Measurements from ENCODE around the gene GATAD2A.

Gene GATAD2A

GRCh38 chr19:19543101-19543500, 137.6 kb downstream of the GATAD2A start:
- Mint-ChIP-seq H3K9me3 (no peaks in the 10 kb centered on the region), H3K27ac (no peak overlapping the region), H3K36me3 (ENCODE audit: low read depth) (no peaks in the 10 kb centered on the region), H3K4me1 (ENCODE audit: low read depth) (peaks cover 23% of the 10 kb centered on the region), H3K27me3 (peaks cover 9% of the 10 kb centered on the region), H3K4me3 (no peak overlapping the region)

- H3K9me3 Mint-ChIP-seq, result no peaks in the 10 kb centered on the region
Observed at GRCh38 chr19:19543640-19544039, 138.2 kb downstream of the GATAD2A start.

GRCh38 chr19:19544257-19544953, 138.9 kb downstream of the GATAD2A start:
- Mint-ChIP-seq H3K9me3 (no peaks in the 10 kb centered on the region), H3K27ac (no peak overlapping the region), H3K27me3 (peaks cover 4% of the 10 kb centered on the region)

More at GRCh38 chr19:19543640-19544039, 138.2 kb downstream of the GATAD2A start:
- Mint-ChIP-seq H3K4me3 (no peak overlapping the region), H3K27ac (no peak overlapping the region), H3K36me3 (ENCODE audit: low read depth) (no peaks in the 10 kb centered on the region), H3K27me3 (peaks cover 7% of the 10 kb centered on the region), H3K4me1 (ENCODE audit: low read depth) (peaks cover 20% of the 10 kb centered on the region)

GRCh38 chr19:19544954-19545591, 139.6 kb downstream of the GATAD2A start:
- Mint-ChIP-seq H3K9me3 (no peaks in the 10 kb centered on the region), H3K36me3 (ENCODE audit: low read depth) (no peaks in the 10 kb centered on the region), H3K27me3 (peaks cover 4% of the 10 kb centered on the region), H3K27ac (no peak overlapping the region), H3K4me3 (no peak overlapping the region), H3K4me1 (ENCODE audit: low read depth) (peaks cover 12% of the 10 kb centered on the region)

More at GRCh38 chr19:19544257-19544953, 138.9 kb downstream of the GATAD2A start:
- Mint-ChIP-seq H3K4me3 (no peak overlapping the region), H3K4me1 (ENCODE audit: low read depth) (peaks cover 16% of the 10 kb centered on the region), H3K36me3 (ENCODE audit: low read depth) (no peaks in the 10 kb centered on the region)

- no peaks in the 10 kb centered on the region for H3K9me3 Mint-ChIP-seq
- peaks cover 10% of the 10 kb centered on the region for H3K4me1 Mint-ChIP-seq (ENCODE audit: low read depth)
- H3K27ac Mint-ChIP-seq, result no peak overlapping the region
- no peaks in the 10 kb centered on the region for H3K36me3 Mint-ChIP-seq (ENCODE audit: low read depth)
- H3K4me3 Mint-ChIP-seq, result no peak overlapping the region
- H3K27me3 Mint-ChIP-seq, result peaks cover 4% of the 10 kb centered on the region
Observed at GRCh38 chr19:19545707-19546106, 140.2 kb downstream of the GATAD2A start.

GRCh38 chr19:19546751-19547162, 141.3 kb downstream of the GATAD2A start:
- no peaks in the 10 kb centered on the region for H3K36me3 Mint-ChIP-seq (ENCODE audit: low read depth)
- H3K27me3 Mint-ChIP-seq, result peaks cover 4% of the 10 kb centered on the region
- no peak overlapping the region for H3K27ac Mint-ChIP-seq
- H3K9me3 Mint-ChIP-seq, result no peaks in the 10 kb centered on the region
- H3K4me3 Mint-ChIP-seq, result no peak overlapping the region
- peaks cover 4% of the 10 kb centered on the region for H3K4me1 Mint-ChIP-seq (ENCODE audit: low read depth)

GRCh38 chr19:19547674-19548336, 142.3 kb downstream of the GATAD2A start:
- H3K36me3 Mint-ChIP-seq (ENCODE audit: low read depth), result no peaks in the 10 kb centered on the region
- H3K4me3 Mint-ChIP-seq, result no peak overlapping the region
- H3K27me3 Mint-ChIP-seq, result peaks cover 4% of the 10 kb centered on the region
- no peaks in the 10 kb centered on the region for H3K4me1 Mint-ChIP-seq (ENCODE audit: low read depth)
- H3K9me3 Mint-ChIP-seq, result no peaks in the 10 kb centered on the region
- no peak overlapping the region for H3K27ac Mint-ChIP-seq

- Mint-ChIP-seq H3K36me3 (ENCODE audit: low read depth) (no peaks in the 10 kb centered on the region), H3K4me1 (ENCODE audit: low read depth) (no peaks in the 10 kb centered on the region), H3K4me3 (no peak overlapping the region), H3K9me3 (no peaks in the 10 kb centered on the region), H3K27me3 (peaks cover 4% of the 10 kb centered on the region), H3K27ac (no peak overlapping the region)
Observed at GRCh38 chr19:19548915-19549759, 143.7 kb downstream of the GATAD2A start.

- Mint-ChIP-seq H3K9me3 (no peaks in the 10 kb centered on the region), H3K4me3 (no peak overlapping the region), H3K27ac (peak overlapping the region; percentile 36), H3K4me1 (ENCODE audit: low read depth) (no peaks in the 10 kb centered on the region), H3K36me3 (ENCODE audit: low read depth) (no peaks in the 10 kb centered on the region), H3K27me3 (peaks cover 4% of the 10 kb centered on the region)
Observed at GRCh38 chr19:19549804-19550464, 144.5 kb downstream of the GATAD2A start.

- H3K36me3 Mint-ChIP-seq (ENCODE audit: low read depth), result no peaks in the 10 kb centered on the region
- no peak overlapping the region for H3K4me3 Mint-ChIP-seq
- H3K4me1 Mint-ChIP-seq (ENCODE audit: low read depth), result no peaks in the 10 kb centered on the region
- no peak overlapping the region for H3K27ac Mint-ChIP-seq
- no peaks in the 10 kb centered on the region for H3K9me3 Mint-ChIP-seq
- peaks cover 4% of the 10 kb centered on the region for H3K27me3 Mint-ChIP-seq
Observed at GRCh38 chr19:19550485-19550929, 145.0 kb downstream of the GATAD2A start.

GRCh38 chr19:19550972-19551852, 145.7 kb downstream of the GATAD2A start:
- H3K27ac Mint-ChIP-seq, result no peak overlapping the region
- no peaks in the 10 kb centered on the region for H3K36me3 Mint-ChIP-seq (ENCODE audit: low read depth)
- H3K4me1 Mint-ChIP-seq (ENCODE audit: low read depth), result no peaks in the 10 kb centered on the region
- H3K4me3 Mint-ChIP-seq, result no peak overlapping the region
- H3K27me3 Mint-ChIP-seq, result peaks cover 4% of the 10 kb centered on the region
- H3K9me3 Mint-ChIP-seq, result no peaks in the 10 kb centered on the region

- Mint-ChIP-seq H3K9me3 (no peaks in the 10 kb centered on the region), H3K27ac (no peak overlapping the region), H3K4me1 (ENCODE audit: low read depth) (no peaks in the 10 kb centered on the region), H3K27me3 (peaks cover 4% of the 10 kb centered on the region), H3K36me3 (ENCODE audit: low read depth) (no peaks in the 10 kb centered on the region), H3K4me3 (no peak overlapping the region)
Observed at GRCh38 chr19:19551853-19552192, 146.3 kb downstream of the GATAD2A start.

- no peak overlapping the region for H3K4me3 Mint-ChIP-seq
Observed at GRCh38 chr19:19552798-19553197, 147.3 kb downstream of the GATAD2A start.

More at GRCh38 chr19:19552798-19553197, 147.3 kb downstream of the GATAD2A start:
- Mint-ChIP-seq H3K9me3 (no peaks in the 10 kb centered on the region), H3K27me3 (peaks cover 4% of the 10 kb centered on the region), H3K36me3 (ENCODE audit: low read depth) (no peaks in the 10 kb centered on the region), H3K4me1 (ENCODE audit: low read depth) (no peaks in the 10 kb centered on the region), H3K27ac (no peak overlapping the region)

Measured in stimulated activated naive CD8-positive, alpha-beta T cell treated with anti-CD3 and anti-CD28 coated beads, Interleukin-15, Interleukin-2, amounts not matched to agents 100 ng/mL and 50 ng/mL, for 24 hours (primary cell).